Measurements from ENCODE around the gene FIGN. TPM values are rescaled to one million over a fixed set of nuclear protein-coding genes. Genes with fewer than 3 reads are reported as not detected.

Gene FIGN
- total and polyA plus RNA-seq, 2 donors (not counting 1 experiment from before 2014, with no cell fraction given) = not detected

DNA sequence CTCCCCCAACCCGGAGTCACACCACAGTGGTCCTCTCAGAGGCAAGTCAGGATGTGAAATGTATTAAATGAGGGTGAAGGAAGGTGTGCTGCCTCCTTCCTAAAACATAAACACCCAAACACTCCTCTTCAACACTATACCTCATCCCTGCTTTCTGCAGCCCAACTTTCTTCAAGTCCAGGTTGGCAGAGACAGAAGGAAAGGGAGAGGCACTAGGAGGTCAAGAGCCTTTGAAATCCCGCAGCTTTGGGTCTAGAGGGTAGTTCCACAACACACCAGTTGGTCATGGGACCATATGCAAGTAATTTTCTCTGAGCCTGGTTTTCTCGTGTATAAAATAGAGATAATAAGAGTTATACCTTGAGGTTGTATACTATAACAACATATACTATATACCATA, 38.4 kb downstream of the FIGN start:
- no peak overlapping the region for H3K4me2 ChIP-seq (replicated peaks; ENCODE audit: low read depth, low read length, poor library complexity, severe bottlenecking)
- 100% methylated on average over 1 of the region's 3 CpGs for WGBS (ENCODE audit: insufficient coverage)
- no peaks in the 10 kb centered on the region for H3K4me1 ChIP-seq (ENCODE audit: control insufficient read depth in 2 of 2, insufficient read depth in 2 of 2, low read length in 2 of 2)
- Mint-ChIP-seq H3K4me1 (no peaks in the 10 kb centered on the region), H3K9me3 (ENCODE audit: insufficient read depth) (no peaks in the 10 kb centered on the region), H3K4me3 (no peak overlapping the region), H3K27ac (no peak overlapping the region), H3K27me3 (peaks cover 3% of the 10 kb centered on the region)
- DNase-seq (no peak), ATAC-seq (ENCODE audit: low read depth) (no peak)
- H3K79me2 ChIP-seq (ENCODE audit: control insufficient read depth, insufficient read depth, low read length) = no peaks in the 10 kb centered on the region
- TF ChIP-seq, protein P1, sequence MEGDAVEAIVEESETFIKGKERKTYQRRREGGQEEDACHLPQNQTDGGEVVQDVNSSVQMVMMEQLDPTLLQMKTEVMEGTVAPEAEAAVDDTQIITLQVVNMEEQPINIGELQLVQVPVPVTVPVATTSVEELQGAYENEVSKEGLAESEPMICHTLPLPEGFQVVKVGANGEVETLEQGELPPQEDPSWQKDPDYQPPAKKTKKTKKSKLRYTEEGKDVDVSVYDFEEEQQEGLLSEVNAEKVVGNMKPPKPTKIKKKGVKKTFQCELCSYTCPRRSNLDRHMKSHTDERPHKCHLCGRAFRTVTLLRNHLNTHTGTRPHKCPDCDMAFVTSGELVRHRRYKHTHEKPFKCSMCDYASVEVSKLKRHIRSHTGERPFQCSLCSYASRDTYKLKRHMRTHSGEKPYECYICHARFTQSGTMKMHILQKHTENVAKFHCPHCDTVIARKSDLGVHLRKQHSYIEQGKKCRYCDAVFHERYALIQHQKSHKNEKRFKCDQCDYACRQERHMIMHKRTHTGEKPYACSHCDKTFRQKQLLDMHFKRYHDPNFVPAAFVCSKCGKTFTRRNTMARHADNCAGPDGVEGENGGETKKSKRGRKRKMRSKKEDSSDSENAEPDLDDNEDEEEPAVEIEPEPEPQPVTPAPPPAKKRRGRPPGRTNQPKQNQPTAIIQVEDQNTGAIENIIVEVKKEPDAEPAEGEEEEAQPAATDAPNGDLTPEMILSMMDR (IDR thresholded peaks at IDR 0.05) = no peak
- TF ChIP-seq EZH2 (IDR thresholded peaks at IDR 0.05; ENCODE audit: borderline replicate concordance, insufficient read depth, low read depth, low read length, poor library complexity, severe bottlenecking) = no peak
- no peaks in the 10 kb centered on the region for H4K20me1 ChIP-seq (ENCODE audit: control insufficient read depth, insufficient read depth, low read length, poor library complexity, severe bottlenecking)
- CTCF ChIA-PET = interaction anchor here (0.7 kb wide), 1 partner anchor 397 kb away, joined by 3 read pairs; no protein-coding TSS in a partner anchor
- H3K27me3 ChIP-seq (replicated peaks in 1 of 4; ENCODE audit: control extremely low read depth in 1 of 4, control insufficient read depth in 3 of 4, insufficient read depth in 4 of 4, low read length in 3 of 4) = no peaks in the 10 kb centered on the region
- POLR2A ChIA-PET = no interaction called here
- H3K9ac ChIP-seq (ENCODE audit: low read length) = no peak overlapping the region
- no peak overlapping the region for H3K4me3 ChIP-seq (ENCODE audit: control extremely low read depth in 1 of 5, extremely low read depth in 1 of 5, insufficient read depth in 1 of 5, low read depth in 2 of 5, low read length in 4 of 5)
- H3K36me3 ChIP-seq (replicated peaks in 1 of 2; ENCODE audit: control extremely low read depth in 1 of 2, control insufficient read depth in 1 of 2, extremely low read depth in 1 of 2, insufficient read depth in 2 of 2, low read length in 1 of 2) = no peaks in the 10 kb centered on the region
- H3K9me3 ChIP-seq (ENCODE audit: control extremely low read depth in 1 of 3, control insufficient read depth in 2 of 3, insufficient read depth in 1 of 3, low read length in 2 of 3) = no peaks in the 10 kb centered on the region
- intact Hi-C loops (cut with micrococcal nuclease) = no loop called here
- no peak overlapping the region for H3K27ac ChIP-seq (ENCODE audit: low read length in 2 of 2)
- no peak overlapping the region for H2AFZ ChIP-seq (ENCODE audit: insufficient read depth, low read depth, low read length, poor library complexity, severe bottlenecking)

DNA sequence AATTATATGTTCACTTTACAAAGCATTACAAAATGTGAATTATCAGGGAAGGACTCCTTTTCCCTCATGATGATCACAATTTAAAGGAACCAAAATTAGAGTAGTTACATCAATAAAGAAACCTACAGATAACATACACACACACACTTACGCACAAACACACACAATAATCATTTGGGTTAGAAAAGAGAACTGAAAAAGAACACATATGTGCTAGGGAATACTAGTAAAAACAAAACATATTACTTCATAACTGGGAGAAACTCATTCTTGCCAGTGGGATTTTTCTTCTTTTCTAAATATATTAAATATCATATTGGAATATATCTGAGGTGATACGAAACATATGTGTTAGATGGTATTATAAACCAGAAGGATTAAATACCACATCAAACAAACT, 42.3 kb downstream of the FIGN start:
- no peak overlapping the region for H2AFZ ChIP-seq (ENCODE audit: insufficient read depth, low read depth, low read length, poor library complexity, severe bottlenecking)

More for the DNA sequence above, 42.3 kb downstream of the FIGN start:
- Mint-ChIP-seq H3K4me1 (no peaks in the 10 kb centered on the region), H3K4me3 (no peak overlapping the region), H3K9me3 (ENCODE audit: insufficient read depth) (no peaks in the 10 kb centered on the region), H3K27ac (no peak overlapping the region), H3K27me3 (no peaks in the 10 kb centered on the region)
- Histone ChIP-seq H3K9ac (ENCODE audit: low read length) (no peak overlapping the region), H3K4me3 (ENCODE audit: control extremely low read depth in 1 of 5, extremely low read depth in 1 of 5, insufficient read depth in 1 of 5, low read depth in 2 of 5, low read length in 4 of 5) (no peak overlapping the region), H3K36me3 (replicated peaks in 1 of 2; ENCODE audit: control extremely low read depth in 1 of 2, control insufficient read depth in 1 of 2, extremely low read depth in 1 of 2, insufficient read depth in 2 of 2, low read length in 1 of 2) (no peaks in the 10 kb centered on the region), H3K4me2 (replicated peaks; ENCODE audit: low read depth, low read length, poor library complexity, severe bottlenecking) (no peak overlapping the region), H3K4me1 (ENCODE audit: control insufficient read depth in 2 of 2, insufficient read depth in 2 of 2, low read length in 2 of 2) (no peaks in the 10 kb centered on the region), H3K27me3 (replicated peaks in 1 of 4; ENCODE audit: control extremely low read depth in 1 of 4, control insufficient read depth in 3 of 4, insufficient read depth in 4 of 4, low read length in 3 of 4) (no peaks in the 10 kb centered on the region), H3K27ac (ENCODE audit: low read length in 2 of 2) (no peak overlapping the region), H3K9me3 (ENCODE audit: control extremely low read depth in 1 of 3, control insufficient read depth in 2 of 3, insufficient read depth in 1 of 3, low read length in 2 of 3) (no peaks in the 10 kb centered on the region), H4K20me1 (ENCODE audit: control insufficient read depth, insufficient read depth, low read length, poor library complexity, severe bottlenecking) (no peaks in the 10 kb centered on the region), H3K79me2 (ENCODE audit: control insufficient read depth, insufficient read depth, low read length) (no peaks in the 10 kb centered on the region)
- CTCF ChIA-PET = no interaction called here
- ATAC-seq (ENCODE audit: low read depth) = no peak
- no peak for TF ChIP-seq EZH2 (IDR thresholded peaks at IDR 0.05; ENCODE audit: borderline replicate concordance, insufficient read depth, low read depth, low read length, poor library complexity, severe bottlenecking)
- TF ChIP-seq, protein P1 (IDR thresholded peaks at IDR 0.05) = no peak
- POLR2A ChIA-PET = no interaction called here
- intact Hi-C loops (cut with micrococcal nuclease) = no loop called here
- no CpG with 5 or more reads among the region's 2 CpGs for WGBS (ENCODE audit: insufficient coverage)
- DNase-seq = no peak
